Sigmoid colon (tissue), 7 donors: ENCODE results near the gene C19orf25. TPM values are rescaled to one million over a fixed set of nuclear protein-coding genes. Genes with fewer than 3 reads are reported as not detected.
A peak's percentile ranks its signal among the peaks of the same experiment; 100 is the strongest.

Source experiments
- DNase-seq: peaks from one replicate; pipeline ENCODE4 v3.0.0-alpha.2; 2019
- H3K27ac ChIP-seq, 4 donors: fragments of 200-600 bp; sonication (generic); one replicate each; pipeline ENCODE4 v1.5.1; 2016 to 2019; ENCODE audit warnings: mild to moderate bottlenecking in 1 of 4
- H3K27me3 ChIP-seq, 3 donors: fragments of 200-600 bp; sonication (generic); one replicate each; pipeline ENCODE4 v1.5.1; 2019; ENCODE audit warnings: mild to moderate bottlenecking in 1 of 3
- H3K36me3 ChIP-seq, 4 donors: fragments of 200-600 bp; sonication (generic); one replicate each; pipeline ENCODE4 v1.5.1; 2016 to 2019
- H3K4me1 ChIP-seq, 4 donors: fragments of 200-600 bp; sonication (generic); one replicate each; pipeline ENCODE4 v1.5.1; 2017 to 2019
- H3K4me3 ChIP-seq, 4 donors: fragments of 200-600 bp; sonication (generic); one replicate each; pipeline ENCODE4 v1.5.1; 2017 to 2019; ENCODE audit warnings: mild to moderate bottlenecking in 2 of 4, moderate library complexity in 1 of 4
- H3K9me3 ChIP-seq, 4 donors: fragments of 200-600 bp in 3 of 4; sonication (generic) in 3 of 4; one replicate each; pipeline versions ENCODE4 v1.5.1 to v1.6.1; 2013 to 2019
- EP300 ChIP-seq, 4 donors: sonication (generic); formaldehyde crosslinking; IDR thresholded peaks; one replicate each; pipeline ENCODE4 v1.6.1; 2017; ENCODE audit warnings: antibody characterized with exemption in 4 of 4
- POLR2A ChIP-seq, 2 donors: fragments of 450-650 bp; IDR thresholded peaks; one replicate each; pipeline ENCODE4 v1.6.1; 2016; ENCODE audit warnings: antibody characterized with exemption in 2 of 2, mild to moderate bottlenecking in 2 of 2, moderate library complexity in 2 of 2
- POLR2AphosphoS5 ChIP-seq, 4 donors: sonication (generic); formaldehyde crosslinking; IDR thresholded peaks; one replicate each; pipeline ENCODE4 v1.6.1; 2017; ENCODE audit warnings: antibody characterized with exemption in 4 of 4
- WGBS, 2 donors: extraction: QIAGEN DNeasy Blood & Tissue Kit; methylation state at CpG; one replicate each; pipeline ENCODE4 v1.1.7; 2013; 5-methylcytosine and 5-hydroxymethylcytosine counted together
- intact Hi-C: fragments of 100-400 bp; cut with DNase I; formaldehyde crosslinking; loops from one replicate; pipeline ENCODE4 v1.15.1; 2023
- polyA plus RNA-seq, 3 donors: library from polyadenylated mRNA; stranded (reverse); fragments of 200-250 nt; gene quantifications; one replicate each; pipeline ENCODE4 v1.2.3, GENCODE V29; 2013
- total RNA-seq, 4 donors: library from RNA; depleted of rRNA; stranded (reverse); fragments of >200 nt; gene quantifications; one replicate each; pipeline ENCODE4 v1.1.0, GENCODE V29; 2016
- TF ChIP-seq, protein P1 (sequence below), 4 experiments: fragments of 450-650 bp in 3 of 4; fragments of 200-600 bp in 1 of 4; IDR thresholded peaks; one replicate each; pipeline ENCODE4 v1.5.1; 2016 to 2019; ENCODE audit warnings: antibody characterized with exemption in 4 of 4, mild to moderate bottlenecking in 3 of 4, moderate library complexity in 2 of 4
- donor health status: healthy with polysubstance abuse.
- donor health status: Bipolar disorder and iron deficiency.
- donor health status: healthy.

C19orf25 gene
- total and polyA plus RNA-seq, 7 donors = 19.6 to 51.5 (median 26.0) TPM

DNA sequence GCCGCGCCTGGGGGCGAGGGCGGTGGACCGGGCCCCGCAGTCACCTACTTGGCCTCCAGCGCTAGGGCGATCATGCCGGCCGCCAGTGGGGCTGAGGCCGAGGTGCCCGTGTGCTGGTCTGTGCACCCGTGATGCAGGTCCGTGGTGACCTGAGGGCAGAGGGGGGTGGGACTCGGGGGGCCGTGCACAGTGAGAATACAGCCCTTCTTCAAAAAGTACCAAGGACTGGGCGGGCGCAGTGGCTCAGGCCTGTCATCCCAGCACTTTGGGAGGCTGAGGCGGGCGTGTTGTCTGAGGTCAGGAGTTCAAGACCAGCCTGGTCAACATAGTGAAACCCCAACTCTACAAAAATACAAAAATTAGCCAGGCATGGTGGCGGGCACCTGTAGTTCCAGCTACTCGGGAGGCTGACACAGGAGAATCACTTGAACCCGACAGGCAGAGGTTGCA is 5.0 kb upstream of the C19orf25 start:
- H3K4me3 ChIP-seq = no peak overlapping the region
- DNase-seq = peak; percentile 63
- 94 to 96% methylated on average over 23 of the region's 23 CpGs for WGBS, 2 donors
- intact Hi-C loops = no loop called here
- no peak overlapping the region for H3K27ac ChIP-seq
- TF ChIP-seq, protein P1, sequence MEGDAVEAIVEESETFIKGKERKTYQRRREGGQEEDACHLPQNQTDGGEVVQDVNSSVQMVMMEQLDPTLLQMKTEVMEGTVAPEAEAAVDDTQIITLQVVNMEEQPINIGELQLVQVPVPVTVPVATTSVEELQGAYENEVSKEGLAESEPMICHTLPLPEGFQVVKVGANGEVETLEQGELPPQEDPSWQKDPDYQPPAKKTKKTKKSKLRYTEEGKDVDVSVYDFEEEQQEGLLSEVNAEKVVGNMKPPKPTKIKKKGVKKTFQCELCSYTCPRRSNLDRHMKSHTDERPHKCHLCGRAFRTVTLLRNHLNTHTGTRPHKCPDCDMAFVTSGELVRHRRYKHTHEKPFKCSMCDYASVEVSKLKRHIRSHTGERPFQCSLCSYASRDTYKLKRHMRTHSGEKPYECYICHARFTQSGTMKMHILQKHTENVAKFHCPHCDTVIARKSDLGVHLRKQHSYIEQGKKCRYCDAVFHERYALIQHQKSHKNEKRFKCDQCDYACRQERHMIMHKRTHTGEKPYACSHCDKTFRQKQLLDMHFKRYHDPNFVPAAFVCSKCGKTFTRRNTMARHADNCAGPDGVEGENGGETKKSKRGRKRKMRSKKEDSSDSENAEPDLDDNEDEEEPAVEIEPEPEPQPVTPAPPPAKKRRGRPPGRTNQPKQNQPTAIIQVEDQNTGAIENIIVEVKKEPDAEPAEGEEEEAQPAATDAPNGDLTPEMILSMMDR (IDR thresholded peaks at IDR 0.05) = no peak
- TF ChIP-seq POLR2A (IDR thresholded peaks at IDR 0.05) (no peak), POLR2AphosphoS5 (IDR thresholded peaks at IDR 0.05) (no peak), EP300 (IDR thresholded peaks at IDR 0.05) (no peak)
- no peaks in the 10 kb centered on the region for H3K27me3 ChIP-seq
- no peaks in the 10 kb centered on the region for H3K9me3 ChIP-seq
- peaks cover 0 to 7% (median 3%) of the 10 kb centered on the region in 4 donors for H3K4me1 ChIP-seq
- H3K36me3 ChIP-seq = no peaks in the 10 kb centered on the region

DNA sequence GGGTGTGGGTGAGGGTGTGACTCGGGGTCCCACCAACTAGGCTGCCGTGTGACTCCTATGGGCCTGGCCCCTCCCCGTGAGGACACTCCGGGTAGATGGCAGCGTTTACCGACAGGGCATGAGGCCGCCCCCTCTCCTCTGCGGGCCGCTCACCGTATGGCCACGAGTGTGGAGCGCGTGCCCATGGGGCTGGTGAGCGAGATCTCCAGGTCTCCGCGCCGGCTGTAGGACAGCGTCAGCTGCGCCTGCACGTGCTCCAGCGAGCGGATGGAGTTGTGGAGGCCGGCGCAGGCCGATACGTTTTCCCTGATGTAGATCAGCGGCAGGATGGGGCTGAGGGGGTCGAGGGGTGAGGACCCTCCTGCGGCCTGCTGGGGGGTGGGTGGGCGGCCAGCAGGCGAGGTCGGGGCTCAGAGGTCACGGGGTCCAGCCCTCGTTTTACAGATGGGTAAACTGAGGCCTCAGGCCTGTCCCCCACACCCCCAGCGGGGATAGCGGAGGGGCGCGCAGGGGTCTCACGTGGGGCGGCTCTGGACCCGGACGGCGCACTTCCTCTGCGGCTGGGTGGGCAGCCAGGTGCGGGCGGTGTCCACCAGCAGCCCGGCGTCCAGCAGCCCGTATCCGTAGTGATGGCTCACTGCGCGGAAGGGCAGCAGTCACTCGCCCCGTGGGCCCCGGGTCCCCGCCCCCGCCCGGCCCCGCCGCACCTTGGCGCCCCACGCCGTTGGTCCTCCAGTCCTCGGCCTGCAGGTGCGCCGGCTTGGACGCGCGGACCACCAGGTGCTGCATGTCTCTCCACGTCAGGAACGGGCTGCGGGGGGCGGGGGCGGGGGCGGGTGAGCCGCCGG is 4.3 kb upstream of the C19orf25 start:
- TF ChIP-seq EP300 (IDR thresholded peaks at IDR 0.05) (no peak), POLR2AphosphoS5 (IDR thresholded peaks at IDR 0.05) (no peak), POLR2A (IDR thresholded peaks at IDR 0.05) (no peak)
- TF ChIP-seq, protein P1 (IDR thresholded peaks at IDR 0.05) = no peak
- Histone ChIP-seq H3K9me3 (no peaks in the 10 kb centered on the region), H3K4me3 (no peak overlapping the region), H3K27ac (no peak overlapping the region), H3K4me1 (peaks cover 0 to 12% (median 7%) of the 10 kb centered on the region in 4 donors), H3K27me3 (no peaks in the 10 kb centered on the region), H3K36me3 (no peaks in the 10 kb centered on the region)
- 94 to 95% methylated on average over 77 of the region's 77 CpGs for WGBS, 2 donors
- intact Hi-C loops = no loop called here
- no peak for DNase-seq

DNA sequence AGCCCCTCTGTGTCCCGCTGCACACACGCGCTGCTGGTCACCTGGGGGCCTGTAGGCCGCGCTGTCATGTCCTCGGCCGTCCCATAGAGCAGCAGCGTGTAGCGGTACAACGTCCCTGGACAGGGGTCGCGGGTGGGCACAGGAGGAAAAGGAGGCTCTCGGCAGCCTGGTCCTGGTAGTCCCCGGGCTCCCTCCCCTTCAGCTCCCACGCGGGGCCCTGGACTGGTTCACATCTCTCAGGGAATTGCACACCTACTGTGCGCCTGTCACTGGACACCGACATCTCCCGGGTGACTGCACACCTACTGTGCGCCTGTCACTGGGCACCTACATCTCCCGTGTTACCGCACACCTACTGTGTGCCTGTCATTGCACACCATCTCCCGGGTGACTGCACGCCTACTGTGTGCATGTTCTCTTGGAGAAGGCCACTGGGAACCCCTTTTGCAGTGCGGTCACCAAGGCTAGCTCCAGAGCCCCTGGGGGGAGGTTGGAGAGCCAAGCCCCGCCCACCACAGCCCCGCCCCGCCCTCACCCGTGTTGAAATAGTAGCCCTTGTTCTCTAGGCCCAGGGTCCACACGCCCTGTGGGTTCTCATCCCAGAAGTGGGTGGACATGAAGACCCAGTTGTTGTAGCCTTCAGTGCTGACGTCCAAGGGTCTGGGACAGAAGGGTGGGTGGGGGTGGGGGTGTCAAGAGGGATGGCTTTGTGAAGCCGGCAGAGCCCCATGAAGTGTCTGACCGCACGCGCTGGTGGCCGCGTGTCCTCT is 3.5 kb upstream of the C19orf25 start:
- H3K9me3 ChIP-seq = no peaks in the 10 kb centered on the region
- no peak for TF ChIP-seq POLR2A (IDR thresholded peaks at IDR 0.05)
- TF ChIP-seq EP300 (IDR thresholded peaks at IDR 0.05) = no peak
- TF ChIP-seq, protein P1 (IDR thresholded peaks at IDR 0.05) = no peak
- no peak for TF ChIP-seq POLR2AphosphoS5 (IDR thresholded peaks at IDR 0.05)
- H3K36me3 ChIP-seq = no peaks in the 10 kb centered on the region
- H3K4me1 ChIP-seq = peaks cover 0 to 20% (median 14%) of the 10 kb centered on the region in 4 donors
- no peaks in the 10 kb centered on the region for H3K27me3 ChIP-seq
- H3K4me3 ChIP-seq = no peak overlapping the region
- no peak overlapping the region for H3K27ac ChIP-seq
- intact Hi-C loops = no loop called here
- DNase-seq = no peak
- 86 to 89% methylated on average over 37 of the region's 37 CpGs for WGBS, 2 donors

GRCh38 chr19:1481893-1482360 is 2.9 kb upstream of the C19orf25 start:
- WGBS, 2 donors = 94 to 95% methylated on average over 36 of the region's 36 CpGs
- H3K36me3 ChIP-seq = peaks cover 0 to 4% (median 0%) of the 10 kb centered on the region in 4 donors
- H3K27ac ChIP-seq = no peak overlapping the region
- no peaks in the 10 kb centered on the region for H3K27me3 ChIP-seq
- H3K4me1 ChIP-seq = peaks cover 0 to 22% (median 15%) of the 10 kb centered on the region in 4 donors
- H3K9me3 ChIP-seq = no peaks in the 10 kb centered on the region
- peak; percentile 65 for DNase-seq
- no peak overlapping the region for H3K4me3 ChIP-seq
- intact Hi-C loops = no loop called here
- TF ChIP-seq POLR2AphosphoS5 (IDR thresholded peaks at IDR 0.05) = no peak
- TF ChIP-seq POLR2A (IDR thresholded peaks at IDR 0.05) = no peak
- no peak for TF ChIP-seq EP300 (IDR thresholded peaks at IDR 0.05)
- TF ChIP-seq, protein P1 (IDR thresholded peaks at IDR 0.05) = no peak
